Fibroblast of skin of right quadriceps (primary cell): Measurements from ENCODE around the gene CHRND.

Experiments
- DNase-seq: peaks from one replicate; pipeline ENCODE4 v3.0.0-alpha.2; 2013

CHRND gene

DNA sequence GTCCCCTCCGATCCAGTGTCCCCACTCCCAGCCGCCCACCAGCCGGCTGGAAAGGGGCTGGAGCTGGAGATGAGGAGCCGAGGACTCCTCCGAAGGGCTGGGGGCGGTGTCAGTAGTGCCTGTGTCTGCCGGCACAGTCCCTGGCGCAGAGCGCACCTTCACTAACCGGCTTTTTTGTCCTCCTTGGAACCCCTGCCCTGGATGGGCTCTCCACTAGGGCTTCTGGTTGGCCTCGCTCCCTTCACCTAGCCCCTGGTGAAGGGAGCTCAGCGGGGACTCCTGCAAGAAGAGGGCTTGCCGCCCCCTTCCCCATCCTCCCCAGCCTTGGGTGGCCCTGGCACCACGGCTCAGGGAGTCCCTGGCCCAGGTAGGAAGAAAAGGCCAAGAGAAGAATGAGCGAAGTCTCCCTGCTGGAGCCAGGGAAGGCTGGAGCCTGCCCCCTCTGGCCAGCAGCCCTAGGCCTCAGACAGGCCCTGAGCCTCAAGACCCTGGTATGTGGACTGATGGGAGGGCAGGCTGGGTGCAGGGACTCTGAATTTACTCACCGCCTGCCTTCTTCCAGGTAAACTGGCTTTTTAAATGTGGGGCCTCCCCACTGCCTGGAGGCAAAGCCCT lies 37.8 kb upstream of the CHRND start:
- DNase-seq, result no peak

DNA sequence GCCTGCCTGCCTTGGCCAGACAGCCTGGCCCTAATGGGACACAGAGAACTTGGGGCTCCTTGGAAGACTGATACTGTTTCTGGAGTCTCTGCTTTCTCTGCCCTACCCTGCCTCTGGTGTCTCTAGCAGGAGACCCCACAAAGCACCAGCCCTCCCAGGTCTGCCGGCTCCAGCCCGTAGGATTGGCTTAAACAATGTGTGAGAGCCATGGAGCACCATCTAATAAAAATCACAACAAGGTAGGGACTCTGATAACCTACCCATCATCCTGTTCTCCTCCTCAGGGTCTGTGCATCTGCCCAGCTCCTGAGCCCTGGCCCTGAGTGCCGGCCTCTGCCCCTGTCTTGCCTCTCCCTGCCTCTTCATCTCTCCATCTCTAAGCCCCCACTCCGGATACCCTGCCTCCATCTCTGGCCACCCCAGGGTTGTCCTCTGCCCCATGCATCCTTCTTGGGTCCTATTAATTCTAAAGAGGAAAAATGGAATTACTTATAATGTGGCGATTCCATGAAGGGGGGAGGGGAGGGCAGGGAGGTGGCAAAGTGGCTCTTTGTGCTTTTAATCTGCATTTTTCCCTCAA lies 37.1 kb upstream of the CHRND start:
- DNase-seq, result no peak

DNA sequence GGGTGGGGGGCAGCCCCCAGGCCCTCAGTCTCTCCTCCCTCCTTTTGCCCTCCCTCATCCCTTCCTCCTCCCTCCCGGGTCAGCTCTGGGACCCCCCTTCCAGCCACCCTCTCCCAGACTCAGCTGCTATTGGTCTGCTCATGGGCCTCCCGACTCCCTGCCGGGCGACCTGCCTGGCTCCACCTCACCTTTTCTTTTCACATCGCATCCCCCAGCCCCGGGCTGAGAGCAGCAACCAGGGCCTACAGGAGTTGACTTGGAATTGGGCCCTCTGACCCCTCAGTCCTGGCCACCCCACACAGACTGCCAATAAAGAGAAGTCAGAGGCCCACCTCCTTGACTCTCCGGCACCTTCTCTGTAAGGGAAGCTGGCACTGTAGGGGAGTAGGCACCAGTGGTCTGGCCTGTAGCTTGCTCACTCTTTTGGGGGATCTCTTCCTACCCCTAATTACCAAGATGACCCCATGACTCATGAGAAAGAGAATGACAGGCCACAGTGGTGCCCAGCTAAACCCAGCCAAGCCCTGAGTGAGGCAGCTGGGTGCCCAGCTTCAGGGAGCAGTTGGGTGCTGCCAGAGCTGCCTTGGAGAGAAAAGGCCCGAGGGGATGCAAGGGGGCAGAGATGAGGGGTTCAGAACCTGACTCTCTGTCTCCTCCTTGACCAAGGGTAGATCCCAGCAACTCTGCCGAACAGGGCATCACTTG lies 36.3 kb upstream of the CHRND start:
- DNase-seq, result no peak

DNA sequence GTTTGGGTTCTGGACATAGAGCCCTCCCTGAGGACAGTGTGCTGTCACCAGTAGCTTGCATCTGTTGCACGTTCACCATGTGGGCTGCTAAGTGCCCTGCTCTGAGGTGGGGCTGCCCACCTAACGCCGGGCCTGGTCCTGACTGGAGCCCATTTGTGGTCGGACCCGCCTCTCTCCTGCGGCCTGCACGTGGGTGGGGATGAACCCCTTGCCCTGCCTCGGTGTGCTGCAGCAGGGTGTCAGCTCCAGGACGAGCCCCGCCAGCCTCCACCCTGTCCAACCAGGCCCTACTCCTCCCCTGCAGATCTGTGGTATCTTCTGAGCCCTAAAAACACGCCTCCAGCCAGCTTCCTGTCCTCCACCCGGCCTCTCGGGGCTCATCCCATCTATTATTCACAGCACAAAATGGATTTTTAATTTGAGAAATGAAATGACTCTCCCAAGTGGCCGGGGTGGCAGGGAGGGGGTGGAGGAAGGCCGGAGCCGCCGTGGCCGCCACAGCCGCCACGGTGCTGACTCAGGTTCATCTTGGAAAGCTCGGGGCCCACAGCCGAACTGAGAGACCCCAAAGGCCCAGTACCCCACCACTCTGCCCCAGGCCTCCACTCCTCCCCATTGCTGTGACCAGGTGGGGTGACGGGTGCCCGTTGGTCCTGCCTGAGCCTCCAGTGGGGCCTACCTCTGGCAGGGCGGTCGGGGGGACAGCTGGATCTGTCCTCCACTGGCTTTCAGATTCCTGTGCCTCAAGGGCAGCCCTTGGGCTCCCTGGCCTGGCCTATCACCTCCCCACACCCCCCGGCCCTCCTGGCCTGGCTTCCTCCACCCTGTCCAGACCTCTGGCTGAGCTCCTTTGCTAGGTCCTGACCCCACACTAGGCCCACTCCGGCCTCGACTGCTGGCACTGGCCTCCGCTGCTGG lies 35.5 kb upstream of the CHRND start:
- no peak for DNase-seq

DNA sequence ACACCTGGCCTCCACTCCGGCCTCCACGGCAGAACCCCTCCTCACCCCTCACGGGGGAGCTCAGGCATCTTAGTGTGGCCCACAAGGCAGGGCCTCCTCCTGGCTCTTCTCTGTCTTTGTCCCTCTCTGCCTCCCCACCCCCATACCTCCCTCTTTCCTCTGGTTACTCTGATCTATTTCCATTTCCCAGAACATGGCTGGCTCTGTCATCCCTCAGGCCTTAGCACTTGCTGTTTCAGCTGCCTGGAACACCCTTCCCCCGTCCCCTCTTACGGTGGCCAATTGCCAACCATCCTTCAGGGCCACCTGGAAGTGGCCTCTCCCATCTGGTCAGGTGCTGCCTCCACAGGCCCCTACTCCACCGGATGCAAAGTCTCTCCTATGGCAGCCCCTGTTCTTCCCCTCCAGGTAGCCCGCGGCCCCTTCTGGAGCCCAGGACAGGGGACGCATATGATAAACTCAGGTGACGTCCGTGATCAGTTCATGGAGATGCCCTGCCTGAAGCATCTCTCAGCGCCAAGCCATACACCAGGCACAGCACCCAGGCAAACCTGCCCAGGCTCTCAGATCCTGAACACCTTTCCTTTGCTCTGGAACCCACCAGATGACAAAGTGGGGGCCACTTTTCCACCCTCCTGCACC lies 34.7 kb upstream of the CHRND start:
- no peak for DNase-seq

DNA sequence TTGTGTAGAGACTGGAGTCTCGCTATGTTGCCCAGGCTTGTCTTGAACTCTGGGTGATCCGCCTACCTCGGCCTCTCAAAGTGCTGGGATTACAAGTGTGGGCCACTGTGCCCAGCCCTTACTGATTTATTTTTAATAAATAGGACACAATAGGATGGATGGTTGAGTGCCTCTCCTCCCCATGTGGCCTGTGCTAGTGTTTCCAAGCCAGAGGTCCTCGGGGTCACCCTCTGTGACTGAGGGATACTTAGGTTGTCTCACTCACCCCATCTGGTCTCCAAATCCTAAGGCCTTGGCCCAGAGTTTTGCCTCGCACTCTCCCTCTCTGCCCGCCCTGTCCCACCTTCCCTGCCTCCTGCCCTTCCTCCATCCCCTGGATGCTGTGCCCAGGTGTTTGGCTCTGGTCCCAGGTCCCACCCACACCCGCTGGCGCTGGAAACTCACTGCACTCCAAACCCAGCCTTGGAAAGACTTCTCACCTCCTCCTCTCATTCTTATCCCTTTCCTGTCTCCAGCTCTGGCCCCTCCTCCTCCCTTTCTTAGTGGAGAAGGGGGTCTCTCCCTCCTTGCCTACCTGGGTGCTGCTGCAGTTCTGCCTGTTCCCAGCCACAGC lies 33.6 kb upstream of the CHRND start:
- DNase-seq, result no peak

DNA sequence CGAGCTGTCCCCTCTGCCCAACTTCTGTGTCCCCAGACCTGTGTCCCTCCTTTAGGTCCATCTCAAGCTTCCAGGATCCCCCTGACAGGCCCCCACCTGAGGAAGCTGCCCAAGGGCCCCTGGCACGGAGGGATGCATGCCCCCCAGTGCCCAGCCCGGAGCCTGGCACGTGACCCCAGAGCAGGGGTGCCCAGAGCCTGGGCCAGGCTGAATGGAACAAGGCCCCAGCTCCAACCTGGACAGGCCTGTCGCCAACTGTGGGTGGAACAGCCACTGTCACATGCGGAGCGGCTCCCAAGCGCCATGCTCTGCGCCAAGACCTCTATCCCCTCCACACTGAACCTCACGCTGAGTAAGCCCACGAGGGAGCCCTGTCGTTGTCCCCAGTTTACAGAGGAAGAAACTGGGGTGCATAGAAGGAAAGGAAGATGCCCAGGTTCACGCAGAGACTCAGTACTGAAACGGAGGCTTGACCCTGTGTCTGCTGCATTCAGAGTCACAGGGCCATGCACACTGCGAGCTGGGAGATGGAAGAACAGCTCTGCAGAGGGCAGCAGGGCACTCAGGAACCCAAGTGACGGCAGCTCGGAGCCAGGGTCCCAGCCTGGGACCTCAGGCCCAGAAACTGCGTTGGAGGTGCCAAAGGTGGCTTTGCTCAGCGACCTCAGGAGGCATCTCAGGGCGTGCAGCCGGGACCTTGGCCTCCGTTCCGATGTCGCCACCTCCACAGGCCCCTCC lies 32.8 kb upstream of the CHRND start:
- DNase-seq, result no peak

DNA sequence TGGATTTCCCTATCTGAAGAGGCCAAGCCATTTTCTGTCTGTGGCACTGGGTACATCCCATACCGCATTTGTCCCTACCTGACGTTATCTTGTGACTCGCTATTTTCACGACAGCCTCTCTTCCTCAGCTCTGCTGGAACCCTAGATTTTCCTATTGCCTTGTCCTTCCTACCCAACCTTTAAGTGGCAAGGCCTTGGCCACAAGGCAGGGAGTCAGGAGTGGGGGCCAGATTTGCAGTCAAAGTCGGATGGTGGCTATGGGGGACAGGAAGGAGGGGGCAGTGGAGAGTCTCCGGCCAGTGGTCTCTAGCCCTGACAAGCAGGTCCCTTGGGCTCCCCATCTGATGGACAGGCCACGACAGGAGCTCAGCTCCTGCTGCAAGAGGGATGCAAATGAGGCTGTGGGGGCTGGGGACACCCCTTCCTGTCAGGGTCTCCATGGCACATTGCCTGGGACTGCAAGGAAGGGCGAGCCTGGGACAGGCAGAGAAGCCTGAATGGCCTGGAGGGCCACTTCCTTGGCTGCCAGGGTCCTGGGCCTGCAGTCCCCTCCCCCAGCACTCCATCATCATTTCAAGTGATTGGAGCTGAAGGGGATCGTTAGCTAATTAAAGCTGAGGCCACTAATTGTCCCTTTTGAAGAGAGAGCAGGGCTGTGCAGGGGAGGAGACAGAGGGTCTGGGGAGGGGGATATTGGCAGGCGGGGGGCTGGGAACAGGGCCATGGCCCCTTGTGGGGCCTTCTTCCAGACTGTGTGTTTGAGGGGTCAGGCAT lies 32.1 kb upstream of the CHRND start:
- DNase-seq, result no peak

DNA sequence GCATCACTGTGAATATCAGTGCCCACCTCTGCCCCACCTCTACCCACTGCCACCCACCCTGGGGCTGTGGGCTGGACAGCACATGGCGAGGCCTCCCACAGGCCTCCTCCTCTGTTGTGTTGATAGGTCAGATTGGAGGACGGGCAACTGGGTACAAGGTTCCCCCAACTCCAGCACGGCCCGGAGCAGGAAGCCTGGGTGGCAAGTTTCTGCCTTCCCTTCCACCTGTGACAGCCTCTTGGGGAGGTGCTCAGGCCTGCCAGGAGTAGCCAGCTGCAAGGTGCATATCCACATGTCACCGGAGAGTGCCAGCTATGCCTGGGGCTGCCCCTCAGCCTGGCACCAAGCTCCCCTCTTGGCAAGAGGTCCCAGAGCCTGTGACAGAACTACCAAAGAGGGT lies 31.4 kb upstream of the CHRND start:
- no peak for DNase-seq

DNA sequence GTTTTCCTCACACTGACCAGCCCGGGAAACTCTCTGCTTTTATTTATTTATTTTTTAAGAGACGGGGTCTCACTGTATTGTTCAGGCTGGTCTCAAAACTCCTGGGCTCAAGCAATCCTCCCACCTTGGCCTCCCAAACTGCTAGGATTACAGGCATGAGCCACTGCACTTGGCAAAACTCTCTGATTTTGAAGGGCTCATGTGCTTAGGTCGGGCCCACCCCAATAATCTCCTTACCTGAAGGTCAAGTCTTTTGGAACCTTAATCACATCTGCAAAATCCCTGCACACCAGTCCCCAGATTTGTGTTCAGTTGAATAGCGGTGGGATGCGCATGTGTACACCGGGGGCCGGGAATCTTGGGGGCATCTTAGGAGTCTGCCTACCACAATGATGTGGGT lies 30.7 kb upstream of the CHRND start:
- DNase-seq, result no peak

DNA sequence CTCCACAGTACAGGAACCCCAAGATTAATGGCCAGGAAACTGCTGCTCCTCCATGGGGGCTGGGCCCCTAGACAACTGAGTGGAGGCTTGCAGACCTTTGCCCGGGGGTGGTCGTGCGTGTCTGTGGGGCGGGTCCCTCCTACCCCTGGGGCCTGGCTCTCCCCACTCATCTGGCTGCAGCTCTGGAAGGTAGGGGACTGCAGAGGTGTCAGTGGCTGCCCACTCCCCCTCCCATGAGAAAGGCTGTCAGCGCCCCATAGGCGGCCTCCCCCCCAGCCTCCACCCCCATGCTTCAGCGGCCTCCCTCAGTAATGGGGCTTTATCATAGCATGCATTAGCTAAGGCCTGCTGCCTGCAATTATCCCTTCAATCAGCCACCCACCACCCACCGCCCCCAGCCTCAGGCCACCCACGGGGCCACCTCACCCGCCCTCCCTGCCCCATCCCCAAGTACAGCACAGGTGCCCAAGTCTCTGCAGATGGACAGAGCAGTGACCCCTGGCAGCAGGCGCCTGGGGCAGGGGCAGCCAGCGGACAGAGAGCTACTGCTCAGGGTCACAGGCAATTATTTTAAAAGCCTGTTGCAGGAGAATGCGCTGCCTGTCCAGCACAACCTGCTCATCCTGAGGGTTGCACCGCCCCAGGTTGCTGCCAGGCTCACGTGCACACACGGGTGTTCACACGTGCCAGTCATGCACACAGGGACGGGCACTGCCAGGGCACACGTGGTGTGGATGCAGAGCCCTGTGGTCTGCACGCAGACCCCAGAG lies 29.3 kb upstream of the CHRND start:
- no peak for DNase-seq

DNA sequence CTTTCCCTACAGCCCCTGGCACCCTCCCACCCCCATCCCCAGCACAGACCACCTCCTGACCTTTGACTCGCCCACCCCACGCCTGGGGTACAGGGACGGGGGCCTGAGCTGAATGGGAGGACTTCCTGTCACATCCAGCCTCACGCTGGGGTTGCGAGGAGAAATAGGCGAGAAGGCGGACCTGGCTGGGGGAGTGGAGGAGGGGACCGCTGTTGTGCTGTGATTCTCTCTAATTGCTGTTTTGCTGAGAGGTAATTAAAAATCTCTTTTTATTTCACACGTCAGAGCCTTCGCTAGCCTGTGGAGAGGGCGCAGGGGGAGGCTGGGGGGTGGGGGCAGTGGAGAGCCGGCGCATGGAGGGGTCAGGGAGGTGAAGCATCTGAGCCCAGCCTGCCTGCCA lies 28.6 kb upstream of the CHRND start:
- no peak for DNase-seq

DNA sequence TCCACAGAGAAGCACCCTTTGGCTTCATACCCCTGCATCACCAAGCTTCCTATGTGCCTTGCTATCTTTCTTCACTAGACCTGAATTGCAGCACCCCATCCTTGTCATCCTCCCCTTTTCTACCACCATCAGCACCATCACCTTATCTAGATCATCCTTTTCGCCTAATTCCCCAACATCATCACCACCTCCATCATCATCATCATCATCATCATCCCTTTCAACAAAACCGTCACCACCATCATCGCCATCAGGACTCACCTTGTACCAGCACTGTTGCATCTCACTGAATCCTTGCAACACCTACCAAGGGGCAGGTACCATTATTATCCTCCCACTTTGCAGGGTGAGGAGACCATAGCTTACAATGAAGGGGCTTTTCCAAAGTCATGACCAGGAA lies 27.5 kb upstream of the CHRND start:
- no peak for DNase-seq

DNA sequence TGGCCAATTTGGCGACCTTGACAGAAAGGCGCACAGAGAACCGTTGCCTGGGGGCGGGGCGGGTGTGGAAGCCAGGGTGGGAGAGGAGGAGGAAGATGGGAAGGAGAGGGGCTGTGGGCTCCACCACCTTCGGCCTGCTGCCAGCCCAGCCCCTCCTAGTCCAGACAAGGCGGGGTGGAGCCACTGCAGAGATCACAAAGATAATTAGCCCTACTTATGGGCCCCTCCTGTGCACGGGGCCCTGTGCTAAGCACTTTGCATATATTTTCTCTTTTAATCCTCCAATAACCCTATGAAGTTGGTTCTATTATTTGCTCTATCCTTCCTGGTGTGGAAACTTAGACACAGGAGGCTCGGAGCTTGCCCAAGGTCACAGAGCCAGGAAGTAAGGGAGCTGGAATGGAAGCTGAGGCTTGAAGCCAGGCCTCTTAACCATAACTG lies 24.6 kb upstream of the CHRND start:
- DNase-seq, result no peak

DNA sequence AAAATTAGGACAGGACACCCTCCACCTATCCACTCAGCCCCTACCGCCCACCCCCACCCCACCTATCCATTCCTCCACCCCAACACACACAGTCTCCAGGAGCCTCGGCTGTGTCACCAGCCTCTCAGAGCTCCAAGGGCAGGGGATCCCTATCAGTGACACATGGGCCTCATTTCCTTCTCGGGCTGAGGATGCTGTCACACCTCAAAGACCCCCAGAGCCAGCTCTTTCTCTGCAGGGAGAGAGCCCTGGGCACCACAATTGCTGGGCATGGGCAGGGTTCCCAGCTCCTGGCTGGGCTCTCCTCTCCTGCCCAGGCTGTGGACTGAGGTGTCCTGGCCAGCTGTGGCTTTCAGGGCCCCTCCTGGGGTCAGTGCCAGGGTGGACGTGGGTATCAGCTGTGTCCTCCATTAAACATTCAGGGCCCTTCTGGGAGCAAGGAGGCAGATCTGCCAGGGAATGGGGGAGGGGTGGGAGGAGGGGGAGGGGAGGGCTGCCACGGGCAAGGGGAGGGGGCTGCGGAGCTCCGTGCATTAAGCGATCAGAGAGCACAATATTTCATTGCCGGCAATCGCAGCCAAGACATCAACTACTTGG lies 24.1 kb upstream of the CHRND start:
- DNase-seq, result no peak

DNA sequence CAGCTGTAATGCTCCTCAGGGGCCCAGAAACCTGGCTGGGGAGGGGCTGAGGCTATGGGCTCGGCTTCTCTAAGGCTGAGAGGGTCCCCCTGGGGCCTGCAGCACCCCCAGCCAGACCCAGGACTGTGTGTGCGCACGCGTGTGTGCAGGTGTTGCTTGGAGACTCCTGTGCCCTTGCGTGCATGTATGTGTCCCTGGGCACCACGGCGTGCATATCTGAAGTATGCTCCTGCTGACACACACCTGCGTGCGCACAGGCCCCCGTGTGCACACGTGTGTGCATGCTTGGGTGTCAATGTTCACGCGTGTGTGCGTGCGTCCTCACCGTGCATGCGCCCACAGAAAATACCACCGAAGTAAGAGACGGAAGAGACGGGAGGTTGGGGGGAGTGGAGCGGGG lies 23.4 kb upstream of the CHRND start:
- no peak for DNase-seq

DNA sequence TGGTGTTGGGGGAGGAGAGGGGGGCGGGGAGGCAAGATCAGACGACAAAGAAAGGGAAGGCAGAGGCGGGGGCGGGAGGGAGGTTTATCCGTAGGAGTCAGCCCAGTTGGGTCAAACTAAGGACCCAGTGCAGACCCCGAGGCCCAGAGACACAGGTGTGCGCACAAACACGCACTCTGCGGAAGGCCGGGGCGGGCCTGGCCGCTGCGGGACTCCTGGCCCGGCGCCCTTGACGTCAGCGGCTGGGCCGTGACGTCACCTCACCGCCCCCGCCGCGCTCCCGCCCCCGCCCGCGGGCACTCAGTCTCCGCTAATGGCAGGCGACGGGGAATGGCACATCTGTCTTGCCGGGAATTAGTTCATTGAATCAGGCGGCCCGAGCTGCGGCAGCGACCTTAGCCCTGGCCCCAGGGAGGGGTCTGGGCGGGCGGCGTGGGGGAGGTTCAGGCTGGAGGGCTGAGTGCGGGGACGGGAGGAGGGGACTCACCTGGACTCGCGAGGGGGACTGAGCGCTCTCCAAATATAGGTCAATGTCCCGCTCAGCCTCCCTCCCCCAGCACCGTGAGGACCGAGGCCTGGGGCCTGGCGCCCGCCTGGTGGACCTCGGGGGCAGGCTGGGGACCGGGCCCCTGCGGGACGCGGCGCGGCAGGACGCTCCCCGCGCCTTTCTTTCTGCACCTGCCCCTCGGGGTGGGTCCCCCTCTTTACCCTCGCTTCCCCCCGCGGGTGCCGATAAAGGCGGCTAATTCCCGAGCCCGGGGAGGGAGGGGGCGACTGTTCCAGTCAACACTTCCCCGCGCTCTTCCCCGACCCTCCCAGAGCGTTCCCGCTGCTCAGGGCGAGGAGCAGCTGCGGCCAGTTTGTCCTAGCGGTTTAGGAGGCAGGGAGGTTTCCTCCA lies 22.8 kb upstream of the CHRND start:
- no peak for DNase-seq

DNA sequence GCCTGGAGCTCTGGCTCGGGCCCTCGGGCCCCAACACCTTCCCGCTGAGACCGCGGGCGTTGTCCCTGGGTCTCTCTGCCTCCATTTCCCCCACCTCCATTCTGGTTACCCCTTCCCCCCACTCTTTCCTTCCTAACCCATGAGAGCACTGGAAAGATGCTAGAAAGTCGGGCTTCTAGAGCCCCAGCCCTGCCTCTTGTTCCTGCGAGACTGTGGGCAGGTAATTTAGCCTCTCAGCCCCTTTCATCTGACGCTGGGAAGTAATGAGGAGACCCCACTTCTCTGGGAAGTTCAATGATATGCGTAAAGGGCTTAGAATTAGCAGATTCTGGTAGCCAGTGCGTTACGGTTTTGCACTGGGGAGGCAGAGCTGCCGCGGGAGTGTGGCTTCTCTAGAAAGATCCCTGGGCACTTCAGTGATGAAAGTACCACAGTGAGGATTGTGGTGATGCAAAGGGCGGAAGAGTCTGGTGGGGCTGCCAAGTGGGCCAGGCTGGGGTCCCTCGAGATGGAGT lies 22.1 kb upstream of the CHRND start:
- DNase-seq, result no peak
